ENCODE measurements around the gene BHLHA15. TPM values are rescaled to one million over a fixed set of nuclear protein-coding genes. Genes with fewer than 3 reads are reported as not detected.

BHLHA15 gene
- total RNA-seq, 6 donors from 2014 or later, result 2.4 to 20.1 (median 3.5) TPM; not detected in 1

DNA sequence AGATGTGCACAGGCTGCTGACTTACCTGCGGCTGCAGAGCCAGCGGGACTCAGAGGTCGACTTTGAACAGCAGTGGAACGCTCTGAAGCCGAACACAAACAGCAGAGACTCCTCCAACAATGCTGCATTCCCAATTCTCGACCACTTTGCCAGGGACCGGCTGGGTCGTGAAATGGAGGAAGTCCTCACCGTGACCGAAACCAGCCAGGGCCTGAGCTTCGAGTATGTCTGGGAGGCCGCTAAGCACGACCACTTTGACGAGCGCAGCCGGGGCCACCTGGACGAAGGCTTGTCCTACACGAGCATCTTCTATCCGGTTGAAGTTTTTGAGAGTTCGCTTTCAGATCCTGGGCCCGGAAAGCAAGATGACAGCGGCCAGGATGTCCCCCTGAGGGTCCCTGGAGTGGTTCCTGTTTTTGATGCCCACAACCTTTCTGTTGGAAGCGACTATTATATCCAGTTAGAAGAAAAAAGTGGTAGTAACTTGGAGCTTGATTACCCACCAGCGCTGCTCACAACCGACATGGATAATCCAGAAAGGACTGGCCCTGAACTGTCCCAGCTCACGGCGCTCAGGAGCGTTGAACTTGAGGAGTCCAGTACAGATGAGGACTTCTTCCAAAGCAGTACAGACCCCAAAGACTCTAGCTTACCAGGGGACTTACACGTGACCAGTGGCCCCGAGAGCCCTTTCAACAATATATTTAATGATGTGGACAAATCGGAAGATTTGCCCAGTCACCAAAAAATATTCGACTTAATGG lies 19.4 kb upstream of the BHLHA15 start:
- DNase-seq (no peak), ATAC-seq (ENCODE audit: low FRiP score in 2 of 2) (no peak)
- no peaks in the 10 kb centered on the region for H3K4me1 ChIP-seq
- 94 to 97% methylated on average over 23 to 32 of the region's 32 CpGs for WGBS, 2 donors
- peaks cover 14 to 70% (median 53%) of the 10 kb centered on the region in 4 donors for H3K36me3 ChIP-seq
- H3K9me3 ChIP-seq, result no peaks in the 10 kb centered on the region
- H3K27me3 ChIP-seq, result no peaks in the 10 kb centered on the region
- H3K27ac ChIP-seq, result no peak overlapping the region
- no peak overlapping the region for H3K4me3 ChIP-seq
- TF ChIP-seq EP300 (IDR thresholded peaks at IDR 0.05), result no peak
- no peak for TF ChIP-seq POLR2AphosphoS5 (IDR thresholded peaks at IDR 0.05)
- TF ChIP-seq CTCF (IDR thresholded peaks at IDR 0.05), result no peak
- TF ChIP-seq POLR2A (IDR thresholded peaks at IDR 0.05), result no peak

GRCh38 chr7:98192781-98193457 lies 18.3 kb upstream of the BHLHA15 start:
- H3K9me3 ChIP-seq, result no peaks in the 10 kb centered on the region
- H3K4me1 ChIP-seq, result peaks cover 0 to 7% (median 0%) of the 10 kb centered on the region in 4 donors
- WGBS, 2 donors, result 92 to 94% methylated on average over 22 of the region's 22 CpGs
- H3K4me3 ChIP-seq, result no peak overlapping the region
- ATAC-seq (ENCODE audit: low FRiP score in 2 of 2) (no peak), DNase-seq (no peak)
- H3K36me3 ChIP-seq, result peaks cover 14 to 66% (median 53%) of the 10 kb centered on the region in 4 donors
- TF ChIP-seq POLR2AphosphoS5 (IDR thresholded peaks at IDR 0.05) (no peak), POLR2A (IDR thresholded peaks at IDR 0.05) (no peak), EP300 (IDR thresholded peaks at IDR 0.05) (no peak), CTCF (IDR thresholded peaks at IDR 0.05) (no peak)
- no peaks in the 10 kb centered on the region for H3K27me3 ChIP-seq
- H3K27ac ChIP-seq, result no peak overlapping the region

DNA sequence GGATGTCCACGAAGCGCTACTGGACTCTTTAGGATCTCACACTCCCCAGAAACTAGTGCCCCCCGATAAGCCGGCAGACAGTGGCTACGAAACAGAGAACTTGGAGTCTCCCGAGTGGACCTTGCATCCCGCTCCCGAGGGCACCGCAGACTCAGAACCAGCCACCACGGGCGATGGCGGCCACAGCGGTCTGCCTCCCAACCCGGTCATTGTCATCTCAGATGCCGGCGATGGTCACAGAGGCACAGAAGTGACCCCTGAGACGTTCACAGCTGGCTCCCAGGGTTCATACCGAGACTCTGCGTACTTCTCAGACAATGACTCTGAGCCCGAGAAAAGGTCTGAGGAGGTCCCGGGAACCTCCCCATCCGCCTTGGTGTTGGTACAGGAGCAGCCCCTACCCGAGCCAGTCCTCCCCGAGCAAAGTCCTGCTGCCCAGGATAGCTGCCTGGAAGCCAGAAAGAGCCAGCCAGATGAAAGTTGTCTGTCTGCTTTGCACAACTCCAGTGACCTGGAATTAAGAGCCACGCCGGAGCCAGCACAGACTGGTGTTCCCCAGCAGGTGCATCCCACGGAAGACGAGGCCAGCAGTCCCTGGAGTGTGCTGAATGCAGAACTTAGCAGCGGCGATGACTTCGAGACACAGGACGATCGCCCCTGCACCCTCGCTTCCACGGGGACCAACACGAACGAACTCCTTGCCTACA lies 17.6 kb upstream of the BHLHA15 start:
- peaks cover 0 to 3% (median 0%) of the 10 kb centered on the region in 4 donors for H3K9me3 ChIP-seq
- DNase-seq (peak in 1 of 2 donors; percentile 54), ATAC-seq (ENCODE audit: low FRiP score in 2 of 2) (no peak)
- H3K4me3 ChIP-seq, result no peak overlapping the region
- H3K27ac ChIP-seq, result no peak overlapping the region
- H3K4me1 ChIP-seq, result peaks cover 0 to 7% (median 0%) of the 10 kb centered on the region in 4 donors
- no peak for TF ChIP-seq POLR2AphosphoS5 (IDR thresholded peaks at IDR 0.05)
- no peak for TF ChIP-seq POLR2A (IDR thresholded peaks at IDR 0.05)
- no peak for TF ChIP-seq CTCF (IDR thresholded peaks at IDR 0.05)
- TF ChIP-seq EP300 (IDR thresholded peaks at IDR 0.05), result no peak
- WGBS, 2 donors, result 95 to 97% methylated on average over 21 to 37 of the region's 37 CpGs
- peaks cover 14 to 69% (median 53%) of the 10 kb centered on the region in 4 donors for H3K36me3 ChIP-seq
- no peaks in the 10 kb centered on the region for H3K27me3 ChIP-seq

- Histone ChIP-seq H3K9me3 (peaks cover 0 to 5% (median 0%) of the 10 kb centered on the region in 4 donors), H3K4me3 (no peak overlapping the region), H3K4me1 (peaks cover 0 to 7% (median 0%) of the 10 kb centered on the region in 4 donors), H3K27me3 (no peaks in the 10 kb centered on the region), H3K27ac (no peak overlapping the region), H3K36me3 (peaks cover 14 to 65% (median 51%) of the 10 kb centered on the region in 4 donors)
- DNase-seq (peak in 1 of 2 donors; percentile 61), ATAC-seq (ENCODE audit: low FRiP score in 2 of 2) (no peak)
- no peak for TF ChIP-seq CTCF (IDR thresholded peaks at IDR 0.05)
- TF ChIP-seq POLR2A (IDR thresholded peaks at IDR 0.05), result no peak
- no peak for TF ChIP-seq EP300 (IDR thresholded peaks at IDR 0.05)
- TF ChIP-seq POLR2AphosphoS5 (IDR thresholded peaks at IDR 0.05), result no peak
- WGBS, 2 donors, result 96 to 97% methylated on average over 28 of the region's 28 CpGs
Measured at GRCh38 chr7:98194186-98194585, 17.1 kb upstream of the BHLHA15 start.
